Measurements from ENCODE around the gene STIP1.

DNA sequence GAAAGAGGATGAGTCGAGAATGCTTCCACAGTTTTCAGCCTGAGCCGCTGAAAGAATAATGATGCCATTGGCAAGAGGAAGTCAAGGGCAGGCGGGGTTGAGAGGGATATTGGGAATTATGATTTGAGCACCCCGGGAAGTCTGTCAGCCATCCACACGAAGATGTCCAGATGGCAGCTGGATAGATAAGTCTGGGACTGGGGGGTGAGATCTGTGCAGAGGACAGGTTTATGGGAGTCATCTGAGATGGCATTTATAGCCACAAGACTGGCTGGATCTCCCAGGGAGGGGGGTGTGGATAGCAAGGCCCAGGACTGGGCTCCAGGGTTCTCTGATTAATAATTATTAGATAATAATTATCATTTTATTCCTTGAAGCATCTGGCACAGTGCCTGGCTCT, 5.1 kb upstream of the STIP1 start:
- TF ChIP-seq POLR2A (IDR thresholded peaks at IDR 0.05; ENCODE audit: low read depth, low read length) = no peak
- TF ChIP-seq POLR2AphosphoS5 (IDR thresholded peaks at IDR 0.05; ENCODE audit: low read depth, low read length) = no peak
- TF ChIP-seq TAF1 (IDR thresholded peaks at IDR 0.05; ENCODE audit: borderline replicate concordance, low read depth, low read length) = no peak
